K562 (cell line): ENCODE results near the gene LTK. TPM values are rescaled to one million over a fixed set of nuclear protein-coding genes. Genes with fewer than 3 reads are reported as not detected.
A peak's percentile ranks its signal among the peaks of the same experiment; 100 is the strongest.

ENCODE experiments used
- BRCA1 ChIP-seq, 2 experiments: fragments of 450-650 bp in 1 of 2; sonication (generic) in 1 of 2; formaldehyde crosslinking in 1 of 2; IDR thresholded peaks; 2 replicates each; pipeline versions ENCODE4 v1.5.0 to v1.6.1; 2017 to 2020; ENCODE audit warnings: mild to moderate bottlenecking in 1 of 2, missing genetic modification reagents in 1 of 2
- EP400 ChIP-seq: fragments of 450-650 bp; IDR thresholded peaks from 2 replicates; pipeline ENCODE4 v1.6.1; 2017; ENCODE audit warnings: antibody characterized with exemption, mild to moderate bottlenecking, moderate library complexity
- HNRNPH1 ChIP-seq: fragments of 200-400 bp; formaldehyde crosslinking; optimal IDR thresholded peaks from 2 replicates; pipeline ENCODE3; 2017; ENCODE audit warnings: low read depth, mild to moderate bottlenecking, low read length, moderate library complexity
- KLF6 ChIP-seq: fragments of 250-450 bp; sonication (Bioruptor Pico); IDR thresholded peaks from 2 replicates; pipeline ENCODE4 v1.4.0; 2020; ENCODE audit warnings: mild to moderate bottlenecking, moderate library complexity, borderline replicate concordance
- MEIS2 ChIP-seq: fragments of 450-650 bp; IDR thresholded peaks from 2 replicates; pipeline ENCODE4 v1.6.1; 2014; ENCODE audit warnings: mild to moderate bottlenecking; ENCODE audit not compliant: partially characterized antibody
- RB1 ChIP-seq: fragments of 450-650 bp; IDR thresholded peaks from 2 replicates; pipeline ENCODE4 v1.6.1; 2017; ENCODE audit warnings: low read depth, mild to moderate bottlenecking
- SRSF1 ChIP-seq: fragments of 200-400 bp; formaldehyde crosslinking; IDR thresholded peaks from 2 replicates; pipeline ENCODE4 v1.6.1; 2017; ENCODE audit warnings: mild to moderate bottlenecking, low read depth, low read length, moderate library complexity
- ZFX ChIP-seq: sonication (generic); formaldehyde crosslinking; IDR thresholded peaks from 2 replicates; pipeline ENCODE4 v1.8.0; 2022; ENCODE audit warnings: mild to moderate bottlenecking, missing genetic modification reagents, moderate library complexity
- ZNF561 ChIP-seq: fragments of 450-650 bp; formaldehyde crosslinking; conservative IDR thresholded peaks from 2 replicates; pipeline ENCODE4 v1.4.0; 2020; ENCODE audit warnings: mild to moderate bottlenecking, moderate library complexity
- ZNF778 ChIP-seq: fragments of 450-650 bp; formaldehyde crosslinking; IDR thresholded peaks from 2 replicates; pipeline ENCODE4 v1.4.0; 2020; ENCODE audit warnings: mild to moderate bottlenecking, moderate library complexity
- polyA plus RNA-seq, 8 experiments: library from polyadenylated mRNA; depleted of rRNA in 4 of 8; stranded (reverse) in 5 of 8; unstranded in 3 of 8; fragments of >200 nt; fragmentation: Nextera tagmentation in 2 of 8; fragmentation: Illumina TruSeq in 1 of 8; extraction: Ambion mirVana in 2 of 8; extraction: Trizol in 1 of 8; gene quantifications; 2 replicates each; pipeline versions ENCODE4 v1.2.1 to v1.2.3, GENCODE V29; 2011 to 2014; ENCODE audit warnings: inconsistent platforms in 1 of 8, missing spikeins in 1 of 8
- total RNA-seq, 7 experiments: library from RNA; depleted of rRNA in 6 of 7; stranded (reverse); fragments of >200 nt in 6 of 7; fragmentation: Illumina TruSeq in 2 of 7; extraction: Trizol in 2 of 7; gene quantifications; 2 replicates each; pipeline versions ENCODE4 v1.2.1 to v1.2.3, GENCODE V29; 2011 to 2021; ENCODE audit warnings: low replicate concordance in 1 of 7
- TF ChIP-seq, protein P1 (sequence below), 2 experiments: fragments of 450-650 bp; formaldehyde crosslinking in 1 of 2; IDR thresholded peaks; 2 replicates each; pipeline versions ENCODE4 v1.4.0 to v1.6.1; 2014 to 2020; ENCODE audit warnings: mild to moderate bottlenecking in 2 of 2, borderline replicate concordance in 1 of 2, low read depth in 1 of 2
- TF ChIP-seq, protein P2 (sequence below): fragments of 250-450 bp; sonication (Bioruptor Pico); IDR thresholded peaks from 2 replicates; pipeline ENCODE4 v1.8.0; 2022; ENCODE audit warnings: moderate library complexity, mild to moderate bottlenecking, inconsistent platforms
- TF ChIP-seq, protein P3 (sequence below): fragments of 200-800 bp; sonication (Bioruptor generic); IDR thresholded peaks from 2 replicates; pipeline ENCODE4 v1.6.1; 2017; ENCODE audit warnings: missing genetic modification characterization, missing compliant biosample characterization
- TF ChIP-seq, protein P4 (sequence below): fragments of 450-650 bp; formaldehyde crosslinking; IDR thresholded peaks from 2 replicates; pipeline ENCODE4 v1.4.0; 2022; ENCODE audit warnings: missing genetic modification characterization

LTK gene
- total and polyA plus RNA-seq, 9 of the 15 experiments (the other 6 are each of a cell fraction or from before 2014, with no cell fraction given), result 0.25 to 4.4 (median 1.8) TPM

DNA sequence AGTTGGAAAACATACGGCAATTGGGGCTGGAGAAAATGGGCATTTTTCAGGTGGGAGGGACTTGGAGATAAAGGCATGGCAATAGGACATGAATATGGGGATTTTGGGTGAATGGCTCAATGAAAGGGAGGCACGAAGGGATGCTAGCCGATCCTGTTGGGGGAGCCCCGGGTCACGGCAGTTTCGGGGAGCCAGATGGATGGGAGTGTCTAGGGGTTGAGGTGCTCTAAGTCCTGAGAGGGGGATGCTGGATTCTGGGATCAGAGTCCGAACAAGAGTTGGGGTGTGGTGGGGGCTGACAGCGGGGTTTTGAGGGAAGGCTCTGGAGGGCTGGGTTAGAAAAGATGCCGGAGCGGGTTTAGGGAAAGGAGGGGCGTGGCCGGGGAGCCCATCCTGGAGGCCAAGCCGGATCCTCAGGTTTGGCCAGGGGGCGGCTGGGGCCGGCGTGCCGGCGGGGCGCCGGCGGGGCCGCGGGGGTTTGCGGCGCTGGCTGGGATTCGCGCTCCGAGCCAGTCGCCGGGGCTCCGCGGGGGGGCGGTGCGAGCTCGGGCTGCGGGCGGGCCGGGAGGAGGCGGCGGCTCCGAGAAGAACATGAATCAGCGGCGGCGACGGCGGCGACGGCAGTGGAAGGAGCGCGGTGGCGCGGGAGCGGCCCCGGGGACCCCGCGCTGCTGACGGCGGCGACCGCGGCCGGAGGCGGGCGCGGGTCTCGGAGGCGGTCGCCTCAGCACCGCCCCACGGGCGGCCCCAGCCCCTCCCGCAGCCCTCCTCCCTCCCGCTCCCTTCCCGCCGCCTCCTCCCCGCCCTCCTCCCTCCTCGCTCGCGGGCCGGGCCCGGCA is 45.0 kb upstream of the LTK start, which contains the start of gene TYRO3 (continued):
- TF ChIP-seq HNRNPH1 (no peak), MEIS2 (peak; percentile 35), EP400 (no peak), ZNF778 (CRISPR knock-in tag) (no peak), BRCA1 (IDR thresholded peaks at IDR 0.05) (no peak), BRCA1 (CRISPR knock-in tag; IDR thresholded peaks at IDR 0.05) (no peak), RB1 (peak; percentile 79), SRSF1 (no peak), ZNF561 (CRISPR knock-in tag) (no peak), ZFX (CRISPR knock-in tag) (peak; percentile 25; the same call in 1 of the 2 replicates), KLF6 (CRISPR knock-in tag) (no peak)
- TF ChIP-seq, protein P1, sequence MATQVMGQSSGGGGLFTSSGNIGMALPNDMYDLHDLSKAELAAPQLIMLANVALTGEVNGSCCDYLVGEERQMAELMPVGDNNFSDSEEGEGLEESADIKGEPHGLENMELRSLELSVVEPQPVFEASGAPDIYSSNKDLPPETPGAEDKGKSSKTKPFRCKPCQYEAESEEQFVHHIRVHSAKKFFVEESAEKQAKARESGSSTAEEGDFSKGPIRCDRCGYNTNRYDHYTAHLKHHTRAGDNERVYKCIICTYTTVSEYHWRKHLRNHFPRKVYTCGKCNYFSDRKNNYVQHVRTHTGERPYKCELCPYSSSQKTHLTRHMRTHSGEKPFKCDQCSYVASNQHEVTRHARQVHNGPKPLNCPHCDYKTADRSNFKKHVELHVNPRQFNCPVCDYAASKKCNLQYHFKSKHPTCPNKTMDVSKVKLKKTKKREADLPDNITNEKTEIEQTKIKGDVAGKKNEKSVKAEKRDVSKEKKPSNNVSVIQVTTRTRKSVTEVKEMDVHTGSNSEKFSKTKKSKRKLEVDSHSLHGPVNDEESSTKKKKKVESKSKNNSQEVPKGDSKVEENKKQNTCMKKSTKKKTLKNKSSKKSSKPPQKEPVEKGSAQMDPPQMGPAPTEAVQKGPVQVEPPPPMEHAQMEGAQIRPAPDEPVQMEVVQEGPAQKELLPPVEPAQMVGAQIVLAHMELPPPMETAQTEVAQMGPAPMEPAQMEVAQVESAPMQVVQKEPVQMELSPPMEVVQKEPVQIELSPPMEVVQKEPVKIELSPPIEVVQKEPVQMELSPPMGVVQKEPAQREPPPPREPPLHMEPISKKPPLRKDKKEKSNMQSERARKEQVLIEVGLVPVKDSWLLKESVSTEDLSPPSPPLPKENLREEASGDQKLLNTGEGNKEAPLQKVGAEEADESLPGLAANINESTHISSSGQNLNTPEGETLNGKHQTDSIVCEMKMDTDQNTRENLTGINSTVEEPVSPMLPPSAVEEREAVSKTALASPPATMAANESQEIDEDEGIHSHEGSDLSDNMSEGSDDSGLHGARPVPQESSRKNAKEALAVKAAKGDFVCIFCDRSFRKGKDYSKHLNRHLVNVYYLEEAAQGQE (IDR thresholded peaks at IDR 0.05; ENCODE audit: borderline replicate concordance), result 0 out of 2 replicates have a peak, but pooled peaks have one; percentile 23
- TF ChIP-seq, protein P1 (CRISPR knock-in tag; IDR thresholded peaks at IDR 0.05; ENCODE audit: low read depth), result no peak
- TF ChIP-seq, protein P2, sequence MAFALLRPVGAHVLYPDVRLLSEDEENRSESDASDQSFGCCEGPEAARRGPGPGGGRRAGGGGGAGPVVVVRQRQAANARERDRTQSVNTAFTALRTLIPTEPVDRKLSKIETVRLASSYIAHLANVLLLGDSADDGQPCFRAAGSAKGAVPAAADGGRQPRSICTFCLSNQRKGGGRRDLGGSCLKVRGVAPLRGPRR (CRISPR knock-in tag), result no peak
- TF ChIP-seq, protein P3, sequence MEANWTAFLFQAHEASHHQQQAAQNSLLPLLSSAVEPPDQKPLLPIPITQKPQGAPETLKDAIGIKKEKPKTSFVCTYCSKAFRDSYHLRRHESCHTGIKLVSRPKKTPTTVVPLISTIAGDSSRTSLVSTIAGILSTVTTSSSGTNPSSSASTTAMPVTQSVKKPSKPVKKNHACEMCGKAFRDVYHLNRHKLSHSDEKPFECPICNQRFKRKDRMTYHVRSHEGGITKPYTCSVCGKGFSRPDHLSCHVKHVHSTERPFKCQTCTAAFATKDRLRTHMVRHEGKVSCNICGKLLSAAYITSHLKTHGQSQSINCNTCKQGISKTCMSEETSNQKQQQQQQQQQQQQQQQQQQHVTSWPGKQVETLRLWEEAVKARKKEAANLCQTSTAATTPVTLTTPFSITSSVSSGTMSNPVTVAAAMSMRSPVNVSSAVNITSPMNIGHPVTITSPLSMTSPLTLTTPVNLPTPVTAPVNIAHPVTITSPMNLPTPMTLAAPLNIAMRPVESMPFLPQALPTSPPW, result peak; percentile 95
- TF ChIP-seq, protein P4, sequence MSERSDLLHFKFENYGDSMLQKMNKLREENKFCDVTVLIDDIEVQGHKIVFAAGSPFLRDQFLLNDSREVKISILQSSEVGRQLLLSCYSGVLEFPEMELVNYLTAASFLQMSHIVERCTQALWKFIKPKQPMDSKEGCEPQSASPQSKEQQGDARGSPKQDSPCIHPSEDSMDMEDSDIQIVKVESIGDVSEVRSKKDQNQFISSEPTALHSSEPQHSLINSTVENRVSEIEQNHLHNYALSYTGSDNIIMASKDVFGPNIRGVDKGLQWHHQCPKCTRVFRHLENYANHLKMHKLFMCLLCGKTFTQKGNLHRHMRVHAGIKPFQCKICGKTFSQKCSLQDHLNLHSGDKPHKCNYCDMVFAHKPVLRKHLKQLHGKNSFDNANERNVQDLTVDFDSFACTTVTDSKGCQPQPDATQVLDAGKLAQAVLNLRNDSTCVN (CRISPR knock-in tag), result 0 out of 2 replicates have a peak, but pooled peaks have one; percentile 29
